ENCODE results near the gene TMEM72. TPM values are rescaled to one million over a fixed set of nuclear protein-coding genes. Genes with fewer than 3 reads are reported as not detected.
A peak's percentile ranks its signal among the peaks of the same experiment; 100 is the strongest.

The TMEM72 gene
- total RNA-seq, 1 donor from 2014 or later, result not detected

DNA sequence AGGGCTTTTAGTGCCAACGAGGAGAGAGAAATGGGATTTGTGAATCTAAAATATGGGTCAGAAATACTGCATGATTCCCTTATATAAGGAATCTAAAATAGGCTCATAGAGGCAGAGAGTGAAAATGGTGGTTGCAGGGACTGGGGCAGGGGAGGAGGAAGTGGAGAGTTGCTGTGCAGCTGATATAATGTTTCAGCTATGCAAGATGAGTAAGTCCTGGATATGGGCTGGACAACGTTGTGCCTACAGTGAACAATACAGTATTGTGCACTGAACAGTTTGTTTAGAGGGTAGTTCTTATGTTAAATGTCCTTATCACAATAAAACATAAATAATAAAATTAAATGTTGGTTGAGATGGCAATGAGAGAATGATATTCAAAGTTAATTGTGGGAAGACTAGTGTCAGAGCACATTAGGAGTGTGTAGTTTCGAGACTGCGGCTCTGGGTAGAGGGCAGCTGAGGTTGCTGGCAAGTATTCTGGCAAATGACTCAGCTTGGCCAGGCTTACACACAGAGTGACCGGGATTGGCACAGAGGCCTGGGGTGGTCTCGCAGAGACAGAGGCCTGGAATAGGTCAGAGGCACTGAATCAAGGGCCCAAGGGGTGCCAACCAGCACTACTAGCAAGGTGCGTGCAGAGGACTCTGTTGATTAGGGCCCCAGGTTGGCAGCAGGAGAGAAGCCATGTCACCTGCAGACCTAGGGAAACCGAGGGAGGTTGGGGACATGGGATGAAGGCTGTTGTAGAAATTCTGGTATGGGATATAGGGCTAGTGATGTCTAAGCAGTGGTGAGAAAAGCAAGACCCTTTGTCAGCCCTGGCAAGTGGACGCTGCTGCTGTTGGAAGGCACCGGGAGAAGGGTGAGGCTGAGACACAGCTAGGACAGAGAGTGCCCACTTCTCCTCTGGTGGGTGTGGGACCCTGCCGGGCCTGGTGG is 70.3 kb downstream of the TMEM72 start:
- H3K9me3 ChIP-seq (ENCODE audit: low read depth), result no peaks in the 10 kb centered on the region
- H2AFZ ChIP-seq (replicated peaks), result no peak overlapping the region
- H3K27ac ChIP-seq, result no peak overlapping the region
- Mint-ChIP-seq H3K36me3 (peaks cover 2% of the 10 kb centered on the region), H3K27ac (peak overlapping the region; percentile 63), H3K9me3 (no peaks in the 10 kb centered on the region), H3K4me1 (peaks cover 41% of the 10 kb centered on the region), H3K4me3 (no peak overlapping the region), H3K27me3 (ENCODE audit: insufficient read depth, low read depth) (peaks cover 8% of the 10 kb centered on the region)
- no peaks in the 10 kb centered on the region for H3K79me2 ChIP-seq (ENCODE audit: low read depth)
- H3K4me2 ChIP-seq, result no peak overlapping the region
- H3F3A ChIP-seq (ENCODE audit: low read depth), result no peaks in the 10 kb centered on the region
- H3K4me1 ChIP-seq, result peaks cover 37% of the 10 kb centered on the region
- no peaks in the 10 kb centered on the region for H3K36me3 ChIP-seq
- H3K9ac ChIP-seq, result no peak overlapping the region
- no peak for DNase-seq (ENCODE audit: low spot score)
- TF ChIP-seq CTCF (IDR thresholded peaks at IDR 0.05), result no peak
- TF ChIP-seq EZH2phosphoT487 (IDR thresholded peaks at IDR 0.05), result no peak
- no peak for TF ChIP-seq EZH2 (IDR thresholded peaks at IDR 0.05)
- no peaks in the 10 kb centered on the region for H4K20me1 ChIP-seq (ENCODE audit: low read depth)
- peaks cover 4% of the 10 kb centered on the region for H3K27me3 ChIP-seq
- H3K4me3 ChIP-seq, result no peak overlapping the region

DNA sequence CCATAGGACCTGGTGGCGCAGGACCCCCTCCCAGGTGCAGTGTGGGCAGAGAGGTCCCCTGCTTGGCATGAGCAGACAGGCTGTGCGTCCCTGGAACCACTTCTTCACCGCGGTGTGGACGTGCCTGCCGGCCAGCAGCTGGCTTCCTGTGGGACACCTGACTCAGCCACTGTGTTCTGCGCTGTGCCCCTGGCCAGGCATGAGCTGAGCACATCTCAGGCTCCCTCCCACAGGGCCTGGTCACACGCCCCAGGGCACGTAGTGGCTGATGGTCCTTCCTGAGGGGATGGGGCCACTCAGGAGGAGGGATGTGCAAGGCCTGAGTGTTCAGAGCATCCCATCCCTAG is 71.0 kb downstream of the TMEM72 start:
- H3K79me2 ChIP-seq (ENCODE audit: low read depth), result no peaks in the 10 kb centered on the region
- no peak overlapping the region for H3K9ac ChIP-seq
- no peaks in the 10 kb centered on the region for H3K9me3 ChIP-seq (ENCODE audit: low read depth)
- Mint-ChIP-seq H3K9me3 (no peaks in the 10 kb centered on the region), H3K4me1 (peaks cover 39% of the 10 kb centered on the region), H3K27me3 (ENCODE audit: insufficient read depth, low read depth) (peaks cover 8% of the 10 kb centered on the region), H3K27ac (no peak overlapping the region), H3K36me3 (peaks cover 2% of the 10 kb centered on the region), H3K4me3 (no peak overlapping the region)
- TF ChIP-seq CTCF (IDR thresholded peaks at IDR 0.05) (no peak), EZH2 (IDR thresholded peaks at IDR 0.05) (no peak), EZH2phosphoT487 (IDR thresholded peaks at IDR 0.05) (no peak)
- H3K27me3 ChIP-seq, result peaks cover 1% of the 10 kb centered on the region
- no peaks in the 10 kb centered on the region for H4K20me1 ChIP-seq (ENCODE audit: low read depth)
- no peaks in the 10 kb centered on the region for H3K36me3 ChIP-seq
- H3K4me3 ChIP-seq, result no peak overlapping the region
- no peak overlapping the region for H2AFZ ChIP-seq (replicated peaks)
- H3K27ac ChIP-seq, result no peak overlapping the region
- H3K4me2 ChIP-seq, result no peak overlapping the region
- no peak for DNase-seq (ENCODE audit: low spot score)
- H3F3A ChIP-seq (ENCODE audit: low read depth), result no peaks in the 10 kb centered on the region
- H3K4me1 ChIP-seq, result peaks cover 43% of the 10 kb centered on the region

DNA sequence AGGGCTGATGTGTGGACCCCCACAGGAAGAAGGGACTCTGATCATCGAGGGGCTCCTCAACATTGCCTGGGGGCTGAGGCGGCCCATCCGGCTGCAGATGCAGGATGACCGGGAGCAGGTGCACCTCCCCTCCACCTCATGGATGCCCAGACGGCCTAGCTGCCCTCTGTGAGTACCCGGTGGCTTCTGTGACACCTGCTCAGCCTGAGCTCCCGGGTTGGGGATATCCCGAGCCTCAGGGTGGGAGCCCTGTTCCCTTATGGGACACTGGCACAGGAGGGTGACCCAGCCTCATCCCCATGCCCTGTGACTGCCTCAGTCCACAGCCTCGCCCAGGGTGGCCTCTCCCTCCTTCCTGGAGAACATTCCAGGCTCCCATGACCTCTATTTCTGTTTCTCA is 71.4 kb downstream of the TMEM72 start:
- Mint-ChIP-seq H3K4me1 (peaks cover 37% of the 10 kb centered on the region), H3K4me3 (no peak overlapping the region), H3K27me3 (ENCODE audit: insufficient read depth, low read depth) (peaks cover 8% of the 10 kb centered on the region), H3K27ac (no peak overlapping the region), H3K9me3 (no peaks in the 10 kb centered on the region), H3K36me3 (peaks cover 2% of the 10 kb centered on the region)
- Histone ChIP-seq H3K9me3 (ENCODE audit: low read depth) (no peaks in the 10 kb centered on the region), H3K79me2 (ENCODE audit: low read depth) (no peaks in the 10 kb centered on the region), H3F3A (ENCODE audit: low read depth) (no peaks in the 10 kb centered on the region), H3K27me3 (peaks cover 5% of the 10 kb centered on the region), H3K36me3 (no peaks in the 10 kb centered on the region), H3K9ac (no peak overlapping the region), H3K27ac (no peak overlapping the region), H3K4me1 (peaks cover 43% of the 10 kb centered on the region), H3K4me3 (no peak overlapping the region), H4K20me1 (ENCODE audit: low read depth) (no peaks in the 10 kb centered on the region), H2AFZ (replicated peaks) (no peak overlapping the region), H3K4me2 (no peak overlapping the region)
- TF ChIP-seq EZH2 (IDR thresholded peaks at IDR 0.05), result no peak
- no peak for TF ChIP-seq EZH2phosphoT487 (IDR thresholded peaks at IDR 0.05)
- no peak for TF ChIP-seq CTCF (IDR thresholded peaks at IDR 0.05)
- no peak for DNase-seq (ENCODE audit: low spot score)
